ENCODE measurements around the gene GABPA.

The GABPA gene

GRCh38 chr21:25813917-25814316, 79.1 kb downstream of the GABPA start:
- DNase-seq (ENCODE audit: low read depth) = no peak

GRCh38 chr21:25818121-25818520, 83.3 kb downstream of the GABPA start:
- no peak for DNase-seq (ENCODE audit: low read depth)

GRCh38 chr21:25818551-25818950, 83.8 kb downstream of the GABPA start:
- no peak for DNase-seq (ENCODE audit: low read depth)
